ENCODE measurements around the gene COG7. TPM values are rescaled to one million over a fixed set of nuclear protein-coding genes. Genes with fewer than 3 reads are reported as not detected.

Gene COG7
- total RNA-seq, 2 experiments from 2014 or later, result 17.5 to 25.1 TPM

DNA sequence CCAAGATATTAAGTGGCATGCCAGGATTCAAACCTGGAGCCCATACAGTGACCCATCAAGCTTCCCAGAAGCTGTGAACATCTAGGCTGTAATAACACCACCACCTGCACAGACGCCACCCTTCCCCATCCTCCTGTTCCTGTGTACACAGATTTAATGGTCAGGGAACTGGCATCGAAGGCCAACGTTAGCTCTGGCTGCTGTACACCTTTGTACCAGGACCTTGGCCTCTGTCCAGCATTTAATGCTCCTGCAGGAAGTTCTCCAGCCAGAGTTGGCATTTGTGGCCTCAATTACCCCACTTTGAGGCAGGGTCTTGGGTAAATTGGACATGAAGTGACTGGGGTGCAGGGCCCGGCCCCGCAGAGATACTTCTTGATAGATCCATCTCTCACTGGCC, 101.6 kb downstream of the COG7 start:
- Mint-ChIP-seq H3K36me3 (no peaks in the 10 kb centered on the region), H3K4me3 (no peak overlapping the region), H3K27ac (no peak overlapping the region), H3K9me3 (ENCODE audit: low read depth) (no peaks in the 10 kb centered on the region), H3K27me3 (peaks cover 9% of the 10 kb centered on the region), H3K4me1 (no peaks in the 10 kb centered on the region)
- DNase-seq (no peak), ATAC-seq (no peak)
- CTCF ChIA-PET, result no interaction called here

GRCh38 chr16:23348579-23349469, 104.2 kb downstream of the COG7 start:
- no peaks in the 10 kb centered on the region for H3K9me3 Mint-ChIP-seq (ENCODE audit: low read depth)
- no peaks in the 10 kb centered on the region for H3K36me3 Mint-ChIP-seq
- H3K27ac Mint-ChIP-seq, result no peak overlapping the region
- CTCF ChIA-PET, result interaction anchor here (1.1 kb wide), 1 partner anchor 10 kb away, joined by 3 read pairs; no protein-coding TSS in a partner anchor
- no peaks in the 10 kb centered on the region for H3K4me1 Mint-ChIP-seq
- peaks cover 9% of the 10 kb centered on the region for H3K27me3 Mint-ChIP-seq
- no peak overlapping the region for H3K4me3 Mint-ChIP-seq
- ATAC-seq (no peak), DNase-seq (no peak)

DNA sequence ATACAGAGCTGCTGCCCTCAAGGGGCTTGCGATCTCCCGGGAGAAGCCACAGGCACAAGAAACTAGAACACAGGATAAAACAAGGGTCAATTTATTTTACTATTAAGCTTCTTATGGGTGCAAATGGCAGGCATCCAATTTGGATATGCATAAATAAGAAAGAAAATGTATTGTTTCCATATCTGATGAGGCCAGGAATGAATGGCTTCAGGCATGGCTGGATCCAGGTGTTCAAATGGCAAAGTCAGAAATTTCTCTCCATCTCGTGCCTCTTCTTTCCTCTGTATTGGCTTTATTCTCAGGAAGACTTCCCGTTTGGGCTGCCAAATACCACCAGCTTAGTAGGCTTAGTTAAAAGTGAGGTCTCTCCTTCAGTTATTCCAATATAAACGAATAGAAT, 107.8 kb downstream of the COG7 start:
- H3K4me1 Mint-ChIP-seq, result no peaks in the 10 kb centered on the region
- H3K36me3 Mint-ChIP-seq, result no peaks in the 10 kb centered on the region
- no peak overlapping the region for H3K27ac Mint-ChIP-seq
- H3K27me3 Mint-ChIP-seq, result peaks cover 28% of the 10 kb centered on the region
- no peaks in the 10 kb centered on the region for H3K9me3 Mint-ChIP-seq (ENCODE audit: low read depth)
- ATAC-seq (no peak), DNase-seq (no peak)
- no peak overlapping the region for H3K4me3 Mint-ChIP-seq
- CTCF ChIA-PET, result no interaction called here

DNA sequence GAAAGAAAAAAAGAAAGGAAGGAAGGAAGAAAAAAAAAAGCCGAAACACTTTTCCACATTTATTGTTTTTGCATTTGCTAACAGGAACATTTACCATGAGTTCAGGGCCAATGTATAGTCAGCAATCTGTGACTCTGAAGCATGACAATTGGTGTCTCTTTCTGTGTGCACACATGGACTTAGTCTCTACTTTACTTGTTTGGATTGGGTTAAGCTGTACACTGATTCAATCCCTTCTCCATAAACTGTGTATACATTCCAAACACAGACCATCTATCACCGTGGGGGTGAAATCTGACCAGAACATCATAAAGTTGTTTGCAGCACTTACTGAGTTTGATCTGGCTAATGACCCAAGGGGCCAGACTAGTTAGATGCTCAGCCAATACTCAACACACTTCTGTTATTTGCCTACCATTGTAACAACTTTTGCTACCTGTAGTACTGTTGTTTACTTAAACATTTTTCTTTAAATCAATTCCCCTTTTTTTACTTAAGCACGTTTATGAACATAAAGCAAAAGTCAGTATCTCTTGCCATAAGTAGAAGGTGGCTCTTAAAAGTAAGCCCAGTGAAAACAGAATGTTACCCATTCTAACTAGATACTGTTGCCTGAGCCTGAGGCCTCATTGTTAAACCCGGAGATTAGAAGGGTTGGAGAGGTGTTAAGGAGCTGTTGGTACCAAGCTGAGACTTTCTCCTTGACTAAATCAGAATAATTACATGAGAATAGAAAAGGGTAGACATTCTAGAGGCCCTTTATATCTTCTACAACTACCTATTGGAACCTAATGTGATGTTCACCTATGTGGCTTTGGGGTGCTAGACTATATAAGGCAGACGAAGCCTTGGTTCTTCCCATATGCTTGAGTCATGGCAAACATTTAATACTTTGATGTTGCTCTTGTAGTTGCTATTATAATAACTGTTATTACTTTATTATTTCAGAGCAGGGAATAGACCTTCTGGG, 109.1 kb downstream of the COG7 start:
- CTCF ChIA-PET, result no interaction called here
- H3K27me3 Mint-ChIP-seq, result peaks cover 33% of the 10 kb centered on the region
- H3K4me1 Mint-ChIP-seq, result no peaks in the 10 kb centered on the region
- no peak overlapping the region for H3K4me3 Mint-ChIP-seq
- no peaks in the 10 kb centered on the region for H3K9me3 Mint-ChIP-seq (ENCODE audit: low read depth)
- DNase-seq (no peak), ATAC-seq (no peak)
- no peaks in the 10 kb centered on the region for H3K36me3 Mint-ChIP-seq
- H3K27ac Mint-ChIP-seq, result no peak overlapping the region

DNA sequence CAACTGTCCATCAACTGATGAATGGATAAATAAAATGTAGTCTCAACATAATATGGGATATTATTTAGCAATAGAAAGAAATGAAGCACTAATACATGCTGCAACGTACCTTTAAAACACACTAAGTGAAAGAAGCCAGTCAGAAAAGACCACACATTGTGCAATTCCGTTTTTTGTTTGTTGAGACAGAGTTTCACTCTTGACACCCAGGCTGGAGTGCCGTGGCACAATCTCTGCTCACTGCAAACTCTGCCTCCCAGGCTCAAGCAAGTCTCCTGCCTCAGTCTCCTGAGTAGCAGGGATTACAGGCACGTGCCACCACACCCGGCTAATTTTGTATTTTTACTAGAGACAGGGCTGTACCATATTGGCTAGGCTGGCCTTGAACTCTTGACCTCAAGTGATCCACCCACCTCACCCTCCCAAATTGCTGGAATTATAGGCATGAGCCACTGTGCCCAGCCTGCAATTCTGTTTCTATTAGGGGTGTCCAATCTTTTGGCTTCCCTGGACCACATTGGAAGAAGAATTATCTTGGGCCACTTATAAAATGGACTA, 110.8 kb downstream of the COG7 start:
- H3K9me3 Mint-ChIP-seq (ENCODE audit: low read depth), result no peaks in the 10 kb centered on the region
- H3K4me3 Mint-ChIP-seq, result no peak overlapping the region
- no peaks in the 10 kb centered on the region for H3K4me1 Mint-ChIP-seq
- ATAC-seq (no peak), DNase-seq (no peak)
- H3K27ac Mint-ChIP-seq, result no peak overlapping the region
- CTCF ChIA-PET, result no interaction called here
- no peaks in the 10 kb centered on the region for H3K36me3 Mint-ChIP-seq
- H3K27me3 Mint-ChIP-seq, result peaks cover 34% of the 10 kb centered on the region

- no peak overlapping the region for H3K4me3 Mint-ChIP-seq
- no peaks in the 10 kb centered on the region for H3K36me3 Mint-ChIP-seq
- no peak overlapping the region for H3K27ac Mint-ChIP-seq
- no peaks in the 10 kb centered on the region for H3K9me3 Mint-ChIP-seq (ENCODE audit: low read depth)
- peaks cover 5% of the 10 kb centered on the region for H3K4me1 Mint-ChIP-seq
- DNase-seq, result no peak
- CTCF ChIA-PET, result no interaction called here
- ATAC-seq, result no peak
- peaks cover 42% of the 10 kb centered on the region for H3K27me3 Mint-ChIP-seq
These were observed 113.2 kb downstream of the COG7 start for GRCh38 chr16:23339787-23340186.

Other genes starting within 250 kb of the COG7 start
- gene SCNN1B, start 150.9 kb downstream of the COG7 start, total RNA-seq, result not detected
- gene GGA2, start 57.3 kb upstream of the COG7 start, total RNA-seq, result 100 to 1,000 TPM; 112 to 115 TPM
- 10 to 100 TPM; 14.3 to 15.9 TPM for gene EARS2, start 104.2 kb upstream of the COG7 start, total RNA-seq
- gene UBFD1, start 104.5 kb upstream of the COG7 start, total RNA-seq, result 10 to 100 TPM; 46.1 to 64.7 TPM
- 100 to 1,000 TPM in 1 of 2 experiments, 10 to 100 TPM in 1; 90.2 to 111 TPM for gene NDUFAB1, start 143.1 kb upstream of the COG7 start, total RNA-seq
- gene PALB2, start 188.1 kb upstream of the COG7 start, total RNA-seq, result 10 to 100 TPM; 23.0 to 26.4 TPM
- gene DCTN5, start 188.3 kb upstream of the COG7 start, total RNA-seq, result 10 to 100 TPM; 80.4 to 95.9 TPM
- gene PLK1, start 225.7 kb upstream of the COG7 start, total RNA-seq, result 100 to 1,000 TPM; 132 to 135 TPM